Osteoblast (primary cell): ENCODE data around the gene C1QTNF2. TPM values are rescaled to one million over a fixed set of nuclear protein-coding genes. Genes with fewer than 3 reads are reported as not detected.

ENCODE experiments used
- DNase-seq: peaks from one replicate; pipeline ENCODE4 v3.0.0; 2011; ENCODE audit warnings: low spot score, mixed read lengths; ENCODE audit not compliant: insufficient read length; ENCODE audit errors: missing footprints
- H2AFZ ChIP-seq: 2 replicates; pipeline ENCODE4 v1.6.0; 2011; ENCODE audit warnings: mild to moderate bottlenecking, low read length
- H3K27ac ChIP-seq: 2 replicates; pipeline ENCODE4 v1.5.1; 2011; ENCODE audit warnings: mild to moderate bottlenecking, low read depth, low read length, moderate library complexity
- H3K27me3 ChIP-seq: 2 replicates; pipeline ENCODE4 v1.6.0; 2012; ENCODE audit warnings: mild to moderate bottlenecking, control low read depth, inconsistent platforms, low read length, moderate library complexity; ENCODE audit not compliant: insufficient read depth
- H3K36me3 ChIP-seq: 2 replicates; pipeline ENCODE4 v1.5.1; 2011; ENCODE audit warnings: mild to moderate bottlenecking, low read length, control low read depth, moderate library complexity; ENCODE audit not compliant: insufficient read depth
- H3K4me1 ChIP-seq: 2 replicates; pipeline ENCODE4 v1.5.1; 2011; ENCODE audit warnings: mild to moderate bottlenecking, low read length, control low read depth, moderate library complexity; ENCODE audit not compliant: insufficient read depth
- H3K4me2 ChIP-seq: 2 replicates; pipeline ENCODE4 v1.6.0; 2011; ENCODE audit warnings: mild to moderate bottlenecking, low read length; ENCODE audit not compliant: insufficient read depth
- H3K4me3 ChIP-seq: fragments of 200-600 bp; sonication (generic); 3 replicates; pipeline ENCODE4 v1.5.1; 2012; ENCODE audit warnings: mild to moderate bottlenecking, low read length, inconsistent platforms; ENCODE audit not compliant: insufficient read depth
- H3K79me2 ChIP-seq: 2 replicates; pipeline ENCODE4 v1.6.0; 2012; ENCODE audit warnings: mild to moderate bottlenecking, low read length, control low read depth, inconsistent platforms; ENCODE audit not compliant: insufficient read depth
- H3K9me3 ChIP-seq: 2 replicates; pipeline ENCODE4 v1.5.1; 2011; ENCODE audit warnings: low read depth, low read length, control low read depth
- H4K20me1 ChIP-seq: 2 replicates; pipeline ENCODE4 v1.6.0; 2012; ENCODE audit warnings: mild to moderate bottlenecking, low read length, control low read depth; ENCODE audit not compliant: insufficient read depth
- CTCF ChIP-seq: IDR thresholded peaks from 2 replicates; pipeline ENCODE4 v1.5.1; 2011; ENCODE audit warnings: mild to moderate bottlenecking, low read depth, low read length, moderate library complexity; ENCODE audit errors: extremely low read depth
- small RNA-seq: library from RNA; depleted of rRNA; stranded (forward); fragments of <200 nt; gene quantifications from one replicate; pipeline ENCODE3, GENCODE V24; 2012
- total RNA-seq: library from RNA; depleted of rRNA; stranded (reverse); fragments of >200 nt; gene quantifications from 2 replicates; pipeline ENCODE4 v1.2.3, GENCODE V29; 2012

Gene C1QTNF2
- total RNA-seq, 1 donor, result under 0.01 TPM

DNA sequence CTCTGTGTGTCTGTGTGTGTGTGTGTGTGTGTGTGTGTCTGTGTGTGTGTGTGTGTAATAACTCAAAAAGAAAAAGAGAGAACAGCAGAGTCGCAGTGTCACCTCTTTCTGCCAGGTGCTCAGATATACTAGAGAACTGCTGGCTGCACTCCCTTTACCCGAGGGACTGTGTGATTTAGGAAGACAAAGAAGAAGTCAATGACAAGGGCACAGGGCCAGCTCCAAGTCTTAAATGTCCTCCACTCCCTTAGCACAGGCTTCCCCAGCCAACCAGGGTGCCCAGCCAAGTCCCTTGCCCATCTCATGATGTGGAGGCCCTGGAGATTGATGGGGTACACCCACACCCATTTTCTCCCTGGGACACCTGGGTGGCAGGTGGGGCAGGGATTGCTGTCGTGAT lies 66.7 kb downstream of the C1QTNF2 start:
- no peaks in the 10 kb centered on the region for H3K79me2 ChIP-seq
- H3K4me2 ChIP-seq, result no peak overlapping the region
- no peaks in the 10 kb centered on the region for H3K36me3 ChIP-seq
- no peak overlapping the region for H3K4me3 ChIP-seq
- no peak overlapping the region for H2AFZ ChIP-seq
- H3K4me1 ChIP-seq, result no peaks in the 10 kb centered on the region
- TF ChIP-seq CTCF, result no peak
- no peaks in the 10 kb centered on the region for H3K9me3 ChIP-seq
- H4K20me1 ChIP-seq, result no peaks in the 10 kb centered on the region
- H3K27me3 ChIP-seq, result no peaks in the 10 kb centered on the region
- H3K27ac ChIP-seq, result no peak overlapping the region
- DNase-seq, result no peak

DNA sequence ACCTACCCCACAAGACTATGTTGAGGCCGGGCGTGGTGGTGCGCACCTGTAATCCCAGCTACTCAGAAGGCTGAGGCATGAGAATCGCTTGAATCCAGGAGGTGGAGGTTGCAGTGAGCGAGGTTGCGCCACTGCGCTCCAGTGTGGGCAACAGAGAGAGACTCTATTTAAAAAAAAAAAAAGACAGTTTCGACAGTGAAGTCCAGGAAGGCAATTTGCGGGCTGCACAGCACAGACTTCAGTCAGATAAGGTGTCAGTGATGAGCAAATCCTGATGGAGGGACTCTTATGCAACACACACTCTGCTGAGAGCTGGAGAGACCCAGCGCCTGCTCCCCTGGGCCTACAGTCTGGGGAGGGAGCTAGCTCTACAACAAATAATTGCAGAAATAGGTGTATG lies 72.2 kb downstream of the C1QTNF2 start:
- H3K79me2 ChIP-seq, result no peaks in the 10 kb centered on the region
- DNase-seq, result no peak

DNA sequence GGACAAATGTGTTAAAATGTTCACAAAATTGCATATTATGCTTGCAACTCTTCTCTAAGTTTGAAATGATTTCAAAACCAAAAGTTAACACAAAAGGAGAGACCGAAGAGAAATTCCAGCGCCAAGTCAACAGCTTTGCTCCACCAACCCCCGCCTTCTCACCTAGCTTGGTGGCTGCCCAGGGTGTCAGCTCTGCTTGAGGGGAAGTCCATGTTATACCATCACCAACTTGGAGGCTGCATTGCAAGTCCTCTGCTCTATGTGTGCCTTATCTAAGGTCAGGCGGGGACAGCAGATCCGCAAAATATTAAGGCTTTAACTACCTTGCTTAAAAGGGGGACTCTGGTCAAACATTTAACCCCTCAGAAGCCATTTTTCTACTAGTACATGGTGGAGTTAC lies 72.7 kb downstream of the C1QTNF2 start:
- Histone ChIP-seq H4K20me1 (no peaks in the 10 kb centered on the region), H3K27ac (no peak overlapping the region), H3K4me2 (no peak overlapping the region), H3K36me3 (no peaks in the 10 kb centered on the region), H3K27me3 (no peaks in the 10 kb centered on the region), H3K9me3 (no peaks in the 10 kb centered on the region), H3K4me3 (no peak overlapping the region), H3K4me1 (no peaks in the 10 kb centered on the region), H2AFZ (no peak overlapping the region), H3K79me2 (no peaks in the 10 kb centered on the region)
- no peak for DNase-seq
- no peak for TF ChIP-seq CTCF

More for the DNA sequence above, 72.2 kb downstream of the C1QTNF2 start:
- TF ChIP-seq CTCF, result no peak
- Histone ChIP-seq H3K9me3 (no peaks in the 10 kb centered on the region), H3K4me3 (no peak overlapping the region), H2AFZ (no peak overlapping the region), H3K36me3 (no peaks in the 10 kb centered on the region), H3K4me1 (no peaks in the 10 kb centered on the region), H3K27ac (no peak overlapping the region), H4K20me1 (no peaks in the 10 kb centered on the region), H3K27me3 (no peaks in the 10 kb centered on the region), H3K4me2 (no peak overlapping the region)

Small RNA genes lying within 50 kb of the gene (small RNA-seq; reads per million reads assigned to genes)
- gene AC112191.3, result not detected

Other genes starting within 250 kb of the C1QTNF2 start
- gene FABP6, start 141.1 kb downstream of the C1QTNF2 start, total RNA-seq, result not detected in 2 replicates
- 0.88 and 1.1 TPM in 2 replicates for gene CCNJL, start 58.1 kb downstream of the C1QTNF2 start, total RNA-seq
- 3.6 and 5.6 TPM in 2 replicates for gene FAM200C, start 29.4 kb upstream of the C1QTNF2 start, total RNA-seq
- 54.5 and 75.6 TPM in 2 replicates for gene SLU7, start 48.5 kb upstream of the C1QTNF2 start, total RNA-seq
- gene PTTG1, start 51.2 kb upstream of the C1QTNF2 start, total RNA-seq, result 29.8 and 41.3 TPM in 2 replicates